Stimulated activated naive B cell treated with anti-CD40 and anti-IgM and Interleukin-4, amounts not matched to agents 10 μg/mL and 1 μg/mL and 100 μg/mL, for 72 hours (primary cell): Measurements from ENCODE around the gene RAD51B.

Experiments
- ATAC-seq, 2 donors: fragments of 150-1000 bp; cut with Tn5 transposase; replicated peaks; 2 replicates each; pipeline ENCODE4 v1.10.0; 2021; ENCODE audit warnings: moderate library complexity in 1 of 2
- DNase-seq: peaks from one replicate; pipeline ENCODE4 v3.0.0; 2021
- H3K27ac Mint-ChIP-seq: one replicate; pipeline ENCODE4 v1.8.0; 2022; ENCODE audit warnings: mild to moderate bottlenecking, mixed read lengths
- H3K27me3 Mint-ChIP-seq, 2 donors: one replicate each; pipeline ENCODE4 v1.8.0; 2022; ENCODE audit warnings: mixed read lengths in 2 of 2
- H3K36me3 Mint-ChIP-seq, 2 donors: one replicate each; pipeline ENCODE4 v1.8.0; 2022; ENCODE audit warnings: mixed read lengths in 2 of 2, mild to moderate bottlenecking in 1 of 2
- H3K4me1 Mint-ChIP-seq, 2 donors: one replicate each; pipeline ENCODE4 v1.8.0; 2022; ENCODE audit warnings: mixed read lengths in 2 of 2, mild to moderate bottlenecking in 1 of 2
- H3K4me3 Mint-ChIP-seq, 2 donors: one replicate each; pipeline ENCODE4 v1.8.0; 2022; ENCODE audit warnings: mild to moderate bottlenecking in 2 of 2, mixed read lengths in 2 of 2, moderate library complexity in 1 of 2
- H3K9me3 Mint-ChIP-seq, 2 donors: one replicate each; pipeline ENCODE4 v1.8.0; 2022; ENCODE audit warnings: mixed read lengths in 2 of 2, mild to moderate bottlenecking in 1 of 2

The RAD51B gene

DNA sequence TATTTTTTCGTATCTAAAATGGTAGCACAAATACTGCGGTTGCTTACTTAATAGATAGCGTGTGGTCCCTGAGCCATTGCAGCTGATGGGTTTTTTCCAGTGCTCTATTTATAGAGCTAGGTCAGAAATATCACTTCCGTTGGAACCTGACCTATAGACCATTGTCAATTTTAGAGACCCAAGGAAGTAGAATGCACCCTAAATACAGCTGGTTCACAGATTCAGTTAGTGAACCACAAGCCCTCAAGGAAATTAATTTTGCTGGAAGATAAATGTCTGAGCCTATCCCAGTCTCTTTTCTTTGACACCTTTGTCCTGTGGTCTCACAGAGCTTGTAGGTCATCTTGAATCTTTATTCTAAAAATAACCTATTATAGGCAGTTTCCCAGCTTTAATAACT lies 582.3 kb downstream of the RAD51B start:
- H3K36me3 Mint-ChIP-seq: peaks cover 13 to 20% of the 10 kb centered on the region in 2 donors
- peak overlapping the region; percentile 100 for H3K27ac Mint-ChIP-seq
- no peaks in the 10 kb centered on the region for H3K27me3 Mint-ChIP-seq
- DNase-seq (peak; percentile 61), ATAC-seq (peak; percentile 76 to 77)
- peak overlapping the region in 1 of 2 donors; percentile 87 for H3K4me3 Mint-ChIP-seq
- H3K9me3 Mint-ChIP-seq: no peaks in the 10 kb centered on the region
- peaks cover 54 to 85% of the 10 kb centered on the region in 2 donors for H3K4me1 Mint-ChIP-seq

DNA sequence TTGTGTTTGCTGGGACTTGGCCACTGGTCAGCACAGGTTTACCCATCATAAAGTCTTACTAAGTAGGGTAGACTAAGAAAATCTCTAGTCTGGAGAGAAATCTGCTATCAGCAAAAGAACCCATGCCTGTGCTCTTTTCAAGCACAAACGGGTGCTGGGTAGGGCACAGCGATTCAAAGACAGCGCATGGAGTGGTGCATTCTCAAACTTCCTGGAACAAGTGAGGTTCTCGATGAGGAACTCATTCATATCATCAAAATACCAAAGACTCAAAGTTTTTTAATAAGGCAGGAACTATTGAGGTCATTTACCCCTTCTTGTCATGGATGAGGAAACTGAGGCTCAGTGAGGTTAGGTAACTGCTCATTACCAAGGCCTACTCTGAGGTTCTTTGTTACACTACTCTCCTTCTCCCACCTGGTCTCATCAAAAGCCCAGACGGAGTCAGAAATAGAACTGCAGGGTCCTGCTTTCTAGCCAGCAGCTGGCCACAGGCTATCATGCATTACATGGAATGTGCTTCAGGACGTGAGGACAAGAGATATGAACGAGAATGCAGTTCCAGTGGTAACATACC lies 583.0 kb downstream of the RAD51B start:
- peaks cover 8 to 15% of the 10 kb centered on the region in 2 donors for H3K36me3 Mint-ChIP-seq
- H3K4me3 Mint-ChIP-seq: peak overlapping the region; percentile 80 to 87
- H3K27ac Mint-ChIP-seq: peak overlapping the region; percentile 100
- H3K9me3 Mint-ChIP-seq: no peaks in the 10 kb centered on the region
- DNase-seq (no peak), ATAC-seq (peak; percentile 21 to 38)
- H3K27me3 Mint-ChIP-seq: no peaks in the 10 kb centered on the region
- H3K4me1 Mint-ChIP-seq: peaks cover 49 to 82% of the 10 kb centered on the region in 2 donors

DNA sequence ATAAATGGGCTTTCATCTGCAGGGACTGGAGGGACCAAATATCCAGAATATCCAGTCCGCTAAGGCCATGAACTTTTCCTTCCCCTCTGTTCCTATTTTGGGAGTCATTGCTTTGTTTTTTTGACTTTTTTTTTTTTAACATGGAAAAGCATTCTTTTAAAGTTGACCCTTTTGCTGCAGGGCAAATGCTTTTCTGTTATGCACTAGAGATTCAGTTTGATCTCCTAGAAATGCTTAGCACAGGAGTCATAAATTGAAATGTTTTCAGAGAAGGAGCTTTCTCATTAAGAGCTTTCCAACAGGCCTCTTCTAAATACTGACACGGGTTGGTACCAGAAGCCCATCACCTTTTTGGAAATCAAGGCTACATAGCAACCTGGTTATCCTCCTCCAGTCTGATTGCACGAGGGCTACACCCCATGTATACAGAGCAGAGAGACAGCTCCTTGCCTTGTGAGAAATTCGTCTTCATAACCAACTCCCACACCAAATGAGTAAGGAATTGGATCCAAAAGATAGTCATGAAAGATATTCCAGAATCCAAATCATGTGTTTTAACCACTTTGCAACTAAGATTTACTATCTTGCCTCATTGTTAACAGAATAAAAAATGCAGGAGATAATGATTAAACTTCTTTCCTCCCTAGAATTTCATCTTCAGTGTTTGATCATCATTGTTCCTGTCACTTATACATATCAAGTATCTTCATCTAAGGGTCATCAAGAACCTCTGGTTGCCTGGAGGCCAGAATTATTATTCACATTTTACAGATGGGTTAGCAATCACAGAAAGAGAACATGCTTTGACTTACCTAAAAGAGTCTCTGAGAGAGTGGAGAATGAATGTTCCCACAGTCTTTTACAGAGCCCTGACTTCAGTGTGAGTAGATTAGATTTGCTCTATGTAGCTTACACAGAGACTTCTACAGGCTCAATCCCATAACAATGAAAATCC lies 583.9 kb downstream of the RAD51B start:
- Mint-ChIP-seq H3K9me3 (no peaks in the 10 kb centered on the region), H3K27ac (peak overlapping the region; percentile 100), H3K36me3 (peaks cover 8 to 20% of the 10 kb centered on the region in 2 donors), H3K4me1 (peaks cover 47 to 81% of the 10 kb centered on the region in 2 donors), H3K27me3 (no peaks in the 10 kb centered on the region), H3K4me3 (peak overlapping the region; percentile 80 to 87)
- DNase-seq (no peak), ATAC-seq (peak in 1 of 2 donors; percentile 7)

DNA sequence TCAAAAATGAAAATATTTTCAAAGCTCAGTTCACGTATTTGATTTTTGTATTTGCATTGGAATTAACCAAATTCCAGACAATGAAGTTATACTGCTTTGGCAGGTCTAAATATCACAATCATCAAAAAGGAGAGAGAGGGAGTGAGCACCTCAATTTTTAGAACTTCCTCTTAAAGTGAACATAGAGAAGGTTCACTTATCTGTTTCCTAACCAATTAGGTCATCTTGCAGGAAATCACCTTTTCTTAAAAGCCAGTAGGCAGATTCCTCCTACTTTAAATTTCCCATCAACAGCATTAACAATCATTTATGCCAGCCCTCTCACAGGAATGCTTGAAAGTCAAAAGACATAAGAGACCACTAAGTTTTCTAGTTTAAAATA lies 584.6 kb downstream of the RAD51B start:
- DNase-seq (no peak), ATAC-seq (peak; percentile 28 to 29)
- peak overlapping the region; percentile 80 to 87 for H3K4me3 Mint-ChIP-seq
- H3K27ac Mint-ChIP-seq: peak overlapping the region; percentile 100
- H3K4me1 Mint-ChIP-seq: peaks cover 48 to 82% of the 10 kb centered on the region in 2 donors
- no peaks in the 10 kb centered on the region for H3K9me3 Mint-ChIP-seq
- H3K36me3 Mint-ChIP-seq: peaks cover 8 to 20% of the 10 kb centered on the region in 2 donors
- H3K27me3 Mint-ChIP-seq: no peaks in the 10 kb centered on the region

DNA sequence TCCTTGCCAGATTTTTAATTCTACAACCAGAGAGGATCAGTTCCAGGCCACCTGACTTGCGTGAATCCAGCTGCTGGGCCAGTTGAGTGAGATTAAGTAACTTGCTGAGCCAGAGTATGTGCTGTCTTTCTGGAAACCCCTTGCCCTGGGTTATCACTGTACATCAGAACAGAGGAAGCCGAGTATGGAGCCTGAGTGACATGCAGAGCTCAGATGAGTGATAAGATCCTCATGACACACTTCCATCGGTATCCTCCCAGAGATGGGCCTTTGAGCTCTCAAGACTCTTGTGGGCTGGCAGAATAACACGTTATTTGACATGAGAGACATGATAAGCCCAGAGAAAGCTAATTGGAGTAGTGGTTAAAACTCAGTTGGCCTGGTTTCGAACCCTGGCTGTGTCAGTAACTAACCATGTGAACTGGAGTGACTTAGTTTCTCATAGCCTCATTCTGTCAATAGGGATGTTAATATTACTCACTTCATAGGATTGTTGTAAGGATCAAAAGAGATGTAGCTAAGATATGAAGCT lies 585.1 kb downstream of the RAD51B start:
- DNase-seq: no peak
- Mint-ChIP-seq H3K9me3 (no peaks in the 10 kb centered on the region), H3K4me1 (peaks cover 53 to 87% of the 10 kb centered on the region in 2 donors), H3K27me3 (no peaks in the 10 kb centered on the region), H3K4me3 (peak overlapping the region; percentile 80 to 87), H3K27ac (peak overlapping the region; percentile 100), H3K36me3 (peaks cover 8 to 25% of the 10 kb centered on the region in 2 donors)
- peak; percentile 38 to 51 for ATAC-seq

DNA sequence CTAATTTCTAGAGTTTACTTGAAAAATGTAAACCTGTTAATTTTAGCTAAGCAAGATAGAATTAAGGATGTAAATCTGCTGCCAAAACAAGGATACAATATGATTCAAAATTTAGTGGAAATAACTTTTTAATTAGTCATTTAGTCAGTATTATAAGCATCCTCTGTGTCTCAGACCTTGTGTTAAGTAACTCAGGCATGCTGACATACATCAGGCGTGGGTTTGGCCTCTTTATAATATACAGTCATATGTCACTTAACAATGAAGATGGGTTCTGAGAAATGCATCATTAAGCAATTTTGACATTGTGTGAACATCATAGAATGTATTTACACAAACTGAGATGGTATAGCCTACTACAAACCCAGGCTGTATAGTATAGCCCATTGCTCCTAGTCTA lies 586.4 kb downstream of the RAD51B start:
- Mint-ChIP-seq H3K27ac (peak overlapping the region; percentile 100), H3K4me1 (peaks cover 49 to 85% of the 10 kb centered on the region in 2 donors), H3K36me3 (peaks cover 8 to 28% of the 10 kb centered on the region in 2 donors), H3K27me3 (no peaks in the 10 kb centered on the region), H3K9me3 (peaks cover 0 to 2% of the 10 kb centered on the region in 2 donors), H3K4me3 (no peak overlapping the region)
- peak in 1 of 2 donors; percentile 21 for ATAC-seq
- no peak for DNase-seq

DNA sequence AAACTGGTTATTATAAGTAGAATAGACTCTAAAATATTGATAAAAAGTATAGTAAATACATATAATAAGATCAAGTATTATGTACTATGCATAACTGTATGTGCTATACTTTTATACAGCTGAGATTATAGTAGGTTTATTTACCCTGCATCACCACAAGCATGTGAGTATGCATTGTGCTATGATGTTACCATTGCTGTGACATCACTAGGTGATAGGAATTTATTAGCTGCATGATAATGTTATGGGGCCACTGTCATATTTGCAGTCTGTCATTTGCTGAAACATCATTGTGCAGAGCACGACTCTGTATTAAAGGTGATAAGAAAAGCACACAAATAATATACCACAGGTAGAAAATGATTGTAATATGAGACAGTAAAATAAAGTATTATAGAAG lies 587.7 kb downstream of the RAD51B start:
- Mint-ChIP-seq H3K36me3 (peaks cover 9 to 28% of the 10 kb centered on the region in 2 donors), H3K4me3 (no peak overlapping the region), H3K27me3 (no peaks in the 10 kb centered on the region), H3K27ac (peak overlapping the region; percentile 84), H3K9me3 (peaks cover 0 to 2% of the 10 kb centered on the region in 2 donors), H3K4me1 (peaks cover 46 to 79% of the 10 kb centered on the region in 2 donors)
- no peak for DNase-seq
- ATAC-seq: no peak

DNA sequence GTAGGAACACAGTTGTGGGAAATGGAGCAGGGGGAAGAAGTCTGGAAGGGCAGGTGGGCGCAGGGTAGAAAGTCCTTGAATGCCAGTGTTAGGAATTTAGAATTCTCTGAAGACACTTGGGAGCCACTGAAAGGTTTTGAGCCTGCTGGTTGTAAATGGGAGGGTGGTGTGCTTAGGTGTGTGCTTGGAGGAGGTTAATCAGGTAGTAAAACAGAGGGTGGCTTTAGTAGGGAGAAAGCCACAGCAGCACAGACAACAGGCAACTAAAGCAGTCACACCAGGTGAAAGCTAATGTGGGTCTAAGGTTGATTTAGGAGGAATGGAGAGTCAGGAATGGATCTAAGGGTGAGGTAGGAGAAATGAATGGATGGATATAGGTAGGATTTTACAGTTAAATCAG lies 588.2 kb downstream of the RAD51B start:
- peak overlapping the region; percentile 1 to 5 for H3K4me3 Mint-ChIP-seq

DNA sequence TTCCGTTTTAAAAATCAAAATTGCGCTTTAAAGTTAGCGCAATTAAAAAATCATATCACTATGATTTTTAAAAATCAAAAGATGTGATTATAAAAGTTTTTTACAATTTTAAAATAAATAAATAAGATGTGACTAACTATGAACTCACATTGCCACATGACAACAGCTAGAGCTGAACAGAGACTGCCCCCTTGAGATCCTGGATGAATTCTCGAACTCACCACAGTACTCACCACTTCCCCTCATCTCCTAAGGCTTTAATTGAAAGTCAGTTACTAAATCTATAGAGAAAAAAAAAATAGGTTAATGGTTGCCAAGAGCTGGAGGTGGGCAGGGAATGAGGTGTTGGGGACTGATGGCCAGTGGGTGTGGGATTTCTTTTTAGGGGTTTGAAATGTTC lies 589.1 kb downstream of the RAD51B start:
- ATAC-seq (peak; percentile 40 to 58), DNase-seq (no peak)
- H3K4me3 Mint-ChIP-seq: peak overlapping the region in 1 of 2 donors; percentile 15
- peak overlapping the region; percentile 91 for H3K27ac Mint-ChIP-seq
- H3K36me3 Mint-ChIP-seq: peaks cover 6 to 22% of the 10 kb centered on the region in 2 donors
- H3K9me3 Mint-ChIP-seq: peaks cover 0 to 2% of the 10 kb centered on the region in 2 donors
- H3K4me1 Mint-ChIP-seq: peaks cover 35 to 65% of the 10 kb centered on the region in 2 donors
- no peaks in the 10 kb centered on the region for H3K27me3 Mint-ChIP-seq

More for the DNA sequence above, 588.2 kb downstream of the RAD51B start:
- Mint-ChIP-seq H3K27me3 (no peaks in the 10 kb centered on the region), H3K36me3 (peaks cover 9 to 28% of the 10 kb centered on the region in 2 donors), H3K27ac (peak overlapping the region; percentile 84), H3K4me1 (peaks cover 41 to 73% of the 10 kb centered on the region in 2 donors), H3K9me3 (peaks cover 0 to 2% of the 10 kb centered on the region in 2 donors)
- ATAC-seq (no peak), DNase-seq (no peak)

DNA sequence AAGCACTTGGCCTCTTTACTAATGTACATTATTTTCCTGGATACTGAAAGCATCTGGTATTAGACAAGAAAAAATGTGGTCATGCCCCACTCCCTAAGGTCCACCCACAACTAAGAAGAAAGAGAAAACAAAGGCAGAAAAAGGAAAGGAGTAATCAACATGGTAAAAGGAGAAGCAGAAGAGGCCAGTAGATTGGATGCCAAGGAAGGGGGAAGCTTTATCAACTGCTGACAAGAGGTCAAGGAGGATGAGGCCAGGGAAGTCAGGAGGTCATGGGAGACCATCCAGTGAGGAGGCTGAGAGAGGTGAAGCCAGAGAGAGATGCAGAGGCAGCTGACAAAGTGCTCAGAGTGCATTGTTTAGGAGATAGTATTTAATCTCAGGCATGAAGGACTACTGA lies 589.8 kb downstream of the RAD51B start:
- peak overlapping the region; percentile 1 to 3 for H3K4me3 Mint-ChIP-seq
- DNase-seq (no peak), ATAC-seq (peak; percentile 18 to 29)
- H3K4me1 Mint-ChIP-seq: peaks cover 29 to 58% of the 10 kb centered on the region in 2 donors
- H3K27me3 Mint-ChIP-seq: no peaks in the 10 kb centered on the region
- H3K27ac Mint-ChIP-seq: peak overlapping the region; percentile 81
- H3K9me3 Mint-ChIP-seq: peaks cover 0 to 2% of the 10 kb centered on the region in 2 donors
- peaks cover 4 to 22% of the 10 kb centered on the region in 2 donors for H3K36me3 Mint-ChIP-seq

DNA sequence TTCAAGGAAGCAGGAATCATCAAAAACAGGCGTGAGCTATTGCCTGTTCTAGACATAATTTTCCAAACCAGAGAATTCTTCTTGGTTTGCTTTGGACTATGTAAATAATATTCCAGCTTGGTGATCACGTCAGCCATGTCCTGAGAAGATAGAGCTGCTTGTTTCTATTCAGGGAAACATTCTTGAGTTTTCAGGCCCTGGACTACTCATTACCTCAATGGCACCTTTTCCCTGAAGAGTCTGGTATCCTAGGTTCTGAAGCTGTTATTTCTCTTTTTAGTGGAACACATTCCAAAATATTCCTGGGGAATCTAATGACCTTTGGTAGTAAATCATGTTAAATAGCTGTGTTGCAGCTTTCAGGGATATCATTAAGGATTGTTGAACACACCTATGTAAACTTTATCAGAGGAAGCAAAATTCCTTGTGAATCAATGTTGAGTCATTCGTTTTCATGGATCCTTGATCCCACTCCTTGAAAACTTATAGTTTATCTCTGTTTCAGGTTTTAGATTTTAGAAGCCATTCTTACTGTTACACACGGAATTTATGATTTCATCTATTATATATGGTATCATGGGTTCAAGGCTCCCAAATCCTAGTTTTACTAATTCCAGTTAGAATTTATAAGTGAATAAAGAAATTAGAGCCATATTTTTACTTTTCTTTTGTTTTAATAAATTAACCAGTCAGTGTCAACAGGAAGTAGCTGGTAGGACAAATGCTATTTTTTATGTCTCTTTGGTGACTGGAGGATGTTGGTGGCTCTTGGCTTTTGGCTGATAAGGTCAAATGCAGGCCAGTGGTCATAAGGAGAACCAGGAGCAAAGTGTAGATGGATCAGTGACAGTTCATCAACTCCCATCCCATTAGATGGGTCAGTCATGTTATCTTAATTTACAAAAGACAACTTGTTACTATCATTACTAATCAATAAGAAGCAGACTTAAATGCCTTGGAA lies 593.2 kb downstream of the RAD51B start:
- no peaks in the 10 kb centered on the region for H3K27me3 Mint-ChIP-seq
- H3K36me3 Mint-ChIP-seq: peaks cover 10 to 26% of the 10 kb centered on the region in 2 donors
- ATAC-seq (no peak), DNase-seq (no peak)
- H3K9me3 Mint-ChIP-seq: peaks cover 0 to 2% of the 10 kb centered on the region in 2 donors
- H3K4me1 Mint-ChIP-seq: peaks cover 32 to 59% of the 10 kb centered on the region in 2 donors
- H3K27ac Mint-ChIP-seq: no peak overlapping the region
- no peak overlapping the region for H3K4me3 Mint-ChIP-seq

DNA sequence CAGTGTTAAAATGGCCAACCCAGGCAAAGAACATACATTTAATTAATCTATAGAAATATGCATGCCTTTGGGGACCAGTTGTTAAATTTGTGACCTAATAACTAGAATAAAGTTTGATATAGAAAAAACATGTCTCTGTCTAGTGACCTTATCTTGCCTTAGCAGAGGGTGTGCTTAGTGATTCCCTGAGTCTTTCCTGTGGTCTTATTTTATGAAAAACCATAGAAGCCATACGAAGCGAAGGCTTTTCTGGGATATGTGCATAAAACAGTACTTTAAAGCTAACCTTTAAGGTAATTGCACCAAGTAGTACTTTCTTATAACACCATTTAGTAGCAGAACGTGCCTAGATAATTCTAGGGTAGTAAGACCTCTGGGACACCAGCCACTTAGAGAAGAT lies 593.9 kb downstream of the RAD51B start:
- Mint-ChIP-seq H3K27me3 (no peaks in the 10 kb centered on the region), H3K4me3 (no peak overlapping the region), H3K9me3 (peaks cover 0 to 2% of the 10 kb centered on the region in 2 donors), H3K4me1 (peaks cover 30 to 59% of the 10 kb centered on the region in 2 donors), H3K36me3 (peaks cover 11 to 26% of the 10 kb centered on the region in 2 donors), H3K27ac (no peak overlapping the region)
- ATAC-seq (no peak), DNase-seq (no peak)

DNA sequence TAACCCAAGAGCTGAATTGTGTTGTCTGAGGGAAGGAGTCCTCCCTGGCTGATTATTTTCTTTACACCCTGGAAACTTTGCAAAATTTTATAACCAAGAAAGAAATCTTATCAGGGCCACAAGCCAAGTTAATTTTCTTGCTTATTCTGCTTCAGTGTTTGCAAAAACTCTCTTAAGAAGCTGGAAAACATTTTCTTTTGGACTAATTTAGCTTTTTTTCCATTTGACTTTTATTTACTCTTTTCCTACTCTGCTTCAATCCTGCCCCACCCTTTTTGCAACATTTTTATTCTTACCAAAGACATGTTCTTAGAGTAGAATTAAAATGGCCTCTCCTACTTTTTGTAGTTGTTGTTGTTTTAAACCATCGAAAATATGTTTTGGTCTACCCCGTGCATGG lies 594.5 kb downstream of the RAD51B start:
- H3K4me3 Mint-ChIP-seq: no peak overlapping the region
- ATAC-seq (no peak), DNase-seq (no peak)
- peaks cover 11 to 28% of the 10 kb centered on the region in 2 donors for H3K36me3 Mint-ChIP-seq
- H3K27ac Mint-ChIP-seq: no peak overlapping the region
- no peaks in the 10 kb centered on the region for H3K27me3 Mint-ChIP-seq
- peaks cover 31 to 59% of the 10 kb centered on the region in 2 donors for H3K4me1 Mint-ChIP-seq
- peaks cover 0 to 2% of the 10 kb centered on the region in 2 donors for H3K9me3 Mint-ChIP-seq
